GM18951 (cell line): ENCODE results near the gene PP2D1.

ENCODE experiments used
- POLR2A ChIP-seq: IDR thresholded peaks from 4 replicates; pipeline ENCODE4 v1.6.1; 2011; ENCODE audit warnings: mild to moderate bottlenecking; ENCODE audit not compliant: insufficient read length, insufficient read depth; ENCODE audit errors: extremely low read depth
- in situ Hi-C: fragments of 300-500 bp; cut with MboI; formaldehyde crosslinking; loops from one replicate; pipeline ENCODE4 v1.12.0; 2022; ENCODE audit warnings: low sequenced_read_pairs, mixed read lengths, inconsistent platforms; ENCODE audit not compliant: unreplicated experiment

Gene PP2D1

DNA sequence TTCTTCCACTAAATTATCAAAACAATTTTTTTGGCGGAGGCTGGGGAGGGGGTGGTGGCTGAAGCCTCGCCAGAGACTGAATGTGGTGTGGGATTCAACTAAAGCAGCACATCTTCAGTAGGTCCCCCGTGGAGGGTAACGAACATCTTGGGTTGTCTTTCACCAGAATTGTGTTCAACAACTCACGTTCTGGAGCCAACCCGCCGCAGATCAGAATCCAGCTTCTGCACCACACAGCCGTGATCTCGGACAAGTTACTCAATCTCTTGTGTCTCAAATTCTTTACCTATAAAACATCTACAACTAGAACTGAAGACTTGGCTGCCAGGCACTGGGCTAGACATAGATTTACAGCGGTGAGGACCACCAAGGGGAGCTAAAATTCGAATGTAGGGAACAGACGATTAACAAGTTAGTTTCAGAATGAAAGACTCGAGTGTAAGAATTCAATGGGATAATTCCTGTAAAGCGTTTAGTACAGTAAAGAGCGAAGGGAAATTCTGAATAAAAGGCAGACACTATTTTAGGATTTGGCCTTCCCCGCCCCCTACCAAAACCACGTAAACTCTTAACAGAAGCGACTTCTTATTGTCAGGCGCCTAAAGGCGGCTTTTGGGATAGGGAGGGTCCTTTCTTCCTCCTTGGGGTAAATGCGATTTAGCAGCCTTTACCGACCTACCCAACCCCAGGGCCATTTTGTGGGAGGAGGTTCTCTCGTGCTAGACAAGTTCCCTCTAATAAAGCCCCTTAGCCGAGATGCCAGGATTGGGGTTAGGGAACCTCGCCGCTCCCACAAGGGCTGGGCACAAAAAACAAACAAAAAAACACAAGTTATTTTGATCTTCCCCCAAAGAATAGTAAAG lies 65.9 kb downstream of the PP2D1 start:
- no peak for TF ChIP-seq POLR2A
- in situ Hi-C loops: no loop called here

DNA sequence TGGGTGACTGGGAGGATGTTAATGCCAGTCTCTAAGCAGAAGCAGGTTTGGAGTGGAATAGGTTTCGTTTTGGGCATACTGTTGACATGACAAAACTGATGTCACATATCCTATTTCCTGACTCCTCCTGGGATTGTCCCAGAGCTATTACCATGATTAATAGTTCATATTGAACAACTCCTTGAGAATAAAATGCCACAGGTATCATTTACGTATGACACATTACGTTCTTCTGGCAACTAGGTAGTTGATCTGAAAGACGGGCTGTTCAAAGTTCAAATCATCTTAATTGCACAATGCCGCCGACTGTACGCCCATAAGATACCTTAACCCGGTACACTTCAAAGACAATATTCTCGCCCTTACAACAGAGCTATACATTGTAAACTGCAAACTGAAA lies 66.5 kb downstream of the PP2D1 start:
- in situ Hi-C loops: no loop called here
- no peak for TF ChIP-seq POLR2A

DNA sequence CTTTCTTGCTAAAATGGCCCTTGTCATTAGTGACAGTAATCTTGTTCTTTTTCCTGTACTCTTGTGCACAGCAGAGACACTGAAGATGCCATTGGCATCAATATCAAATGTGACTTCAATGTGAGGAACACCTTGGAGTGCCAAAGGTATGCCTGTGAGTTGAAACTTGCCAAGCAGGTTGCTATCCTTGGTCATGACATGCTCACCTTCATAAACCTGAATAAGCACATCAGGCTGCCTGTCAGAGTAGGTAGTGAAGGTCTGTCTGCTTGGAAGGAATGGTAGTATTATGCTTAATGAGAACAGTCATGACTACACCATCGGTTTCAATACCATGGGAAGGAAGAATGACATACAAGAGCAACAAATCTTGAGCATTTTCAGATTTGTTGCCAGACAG lies 71.4 kb downstream of the PP2D1 start:
- no peak for TF ChIP-seq POLR2A
- in situ Hi-C loops: no loop called here

DNA sequence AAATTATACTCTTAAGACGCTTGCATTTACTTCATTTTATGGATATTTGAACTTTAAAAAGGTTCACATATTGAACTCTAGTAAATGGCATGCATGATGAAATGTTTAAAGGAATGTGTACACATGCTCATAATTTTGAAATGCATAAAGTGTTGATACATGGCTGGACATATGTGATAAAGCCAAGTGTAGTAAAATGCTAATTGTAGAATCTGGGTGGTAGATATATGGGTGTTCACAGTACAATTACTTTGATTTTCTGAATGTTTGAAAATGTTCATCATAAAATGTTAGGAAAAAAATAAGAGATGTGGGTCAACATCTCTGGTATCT lies 73.8 kb downstream of the PP2D1 start:
- no peak for TF ChIP-seq POLR2A
- in situ Hi-C loops: no loop called here

DNA sequence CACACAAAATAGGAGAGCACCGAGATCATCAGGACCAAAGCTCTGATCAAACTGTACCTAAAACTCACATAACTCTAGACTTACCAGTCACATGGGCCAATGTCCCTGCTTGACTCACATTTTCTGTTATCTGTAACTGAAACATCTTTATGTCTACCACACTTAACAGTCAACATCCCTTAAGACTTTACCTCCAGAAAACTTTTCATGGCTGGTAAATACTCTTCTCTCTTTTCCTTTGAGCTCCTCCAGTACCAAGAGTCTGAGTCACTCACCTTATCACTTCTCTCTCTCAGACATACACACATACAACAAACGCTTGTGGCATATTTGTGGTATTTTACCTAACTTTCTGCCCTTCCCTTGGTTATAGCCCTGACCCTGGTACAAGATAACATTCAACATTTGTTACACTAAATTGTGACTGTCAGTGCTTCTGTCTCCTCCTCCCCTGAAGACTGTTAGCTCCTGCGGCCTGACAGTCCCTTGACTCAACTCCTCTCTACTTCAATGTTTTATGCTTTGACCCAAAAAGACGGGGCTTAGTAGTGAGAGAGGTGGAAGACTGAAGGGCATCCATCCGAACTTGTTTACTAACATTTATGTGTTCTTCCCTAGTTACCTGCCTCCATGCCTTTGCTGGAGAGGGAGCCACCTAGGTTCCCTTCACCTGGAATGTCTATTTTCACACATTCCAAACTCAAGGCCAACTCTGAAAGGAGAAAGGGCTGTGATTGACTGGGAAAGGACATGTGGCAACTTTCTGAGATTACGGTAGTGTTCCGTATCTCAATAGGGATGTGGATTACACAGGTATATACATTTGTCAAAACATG lies 74.4 kb downstream of the PP2D1 start:
- in situ Hi-C loops: no loop called here
- TF ChIP-seq POLR2A: no peak
